Activated CD4-positive, alpha-beta T cell treated with anti-CD3 and anti-CD28 coated beads for 36 hours (primary cell): ENCODE measurements around the gene NYAP2. TPM values are rescaled to one million over a fixed set of nuclear protein-coding genes. Genes with fewer than 3 reads are reported as not detected.

ENCODE experiments used
- ATAC-seq: fragments of 200-7000 bp; cut with Tn5 transposase; one replicate; pipeline ENCODE4 v1.10.0; 2021; ENCODE audit warnings: mild to moderate bottlenecking, moderate library complexity
- CTCF ChIA-PET: fragments of 350-600 bp; sonication (Branson Sonifier 250); formaldehyde crosslinking; loops from one replicate; lab custom pipeline; 2021; ENCODE audit warnings: antibody characterized with exemption; lab: Charles Lee
- POLR2A ChIA-PET: fragments of 350-600 bp; sonication (Branson Sonifier 250); formaldehyde crosslinking; loops from one replicate; lab custom pipeline; 2021; ENCODE audit warnings: antibody characterized with exemption, inconsistent platforms; lab: Charles Lee
- DNase-seq: peaks from one replicate; pipeline ENCODE4 v3.0.0-alpha.2; 2020
- H3K27ac Mint-ChIP-seq: one replicate; pipeline ENCODE4 v1.8.0; 2021; ENCODE audit warnings: mixed read lengths
- H3K27me3 Mint-ChIP-seq: one replicate; pipeline ENCODE4 v1.8.0; 2021; ENCODE audit warnings: mixed read lengths
- H3K36me3 Mint-ChIP-seq: one replicate; pipeline ENCODE4 v1.8.0; 2021; ENCODE audit warnings: low read depth, mixed read lengths
- H3K4me1 Mint-ChIP-seq: one replicate; pipeline ENCODE4 v1.8.0; 2021; ENCODE audit warnings: mixed read lengths
- H3K4me3 Mint-ChIP-seq: one replicate; pipeline ENCODE4 v1.8.0; 2021; ENCODE audit warnings: mild to moderate bottlenecking, moderate library complexity, mixed read lengths
- H3K9me3 Mint-ChIP-seq: one replicate; pipeline ENCODE4 v1.8.0; 2021; ENCODE audit warnings: low read depth, mixed read lengths
- intact Hi-C, 2 experiments: fragments of 100-400 bp; cut with DNase I in 1 of 2; cut with micrococcal nuclease in 1 of 2; formaldehyde crosslinking; loops; one replicate each; pipeline versions ENCODE4 v1.14.2 to v1.15.1; 2022 to 2024; cut with DNase I, micrococcal nuclease
- total RNA-seq, 2 experiments: library from RNA; stranded (reverse); gene quantifications; one replicate each; pipeline ENCODE4 v1.2.3, GENCODE V29; 2021

Gene NYAP2
- total RNA-seq, 2 experiments from 2014 or later = not detected

DNA sequence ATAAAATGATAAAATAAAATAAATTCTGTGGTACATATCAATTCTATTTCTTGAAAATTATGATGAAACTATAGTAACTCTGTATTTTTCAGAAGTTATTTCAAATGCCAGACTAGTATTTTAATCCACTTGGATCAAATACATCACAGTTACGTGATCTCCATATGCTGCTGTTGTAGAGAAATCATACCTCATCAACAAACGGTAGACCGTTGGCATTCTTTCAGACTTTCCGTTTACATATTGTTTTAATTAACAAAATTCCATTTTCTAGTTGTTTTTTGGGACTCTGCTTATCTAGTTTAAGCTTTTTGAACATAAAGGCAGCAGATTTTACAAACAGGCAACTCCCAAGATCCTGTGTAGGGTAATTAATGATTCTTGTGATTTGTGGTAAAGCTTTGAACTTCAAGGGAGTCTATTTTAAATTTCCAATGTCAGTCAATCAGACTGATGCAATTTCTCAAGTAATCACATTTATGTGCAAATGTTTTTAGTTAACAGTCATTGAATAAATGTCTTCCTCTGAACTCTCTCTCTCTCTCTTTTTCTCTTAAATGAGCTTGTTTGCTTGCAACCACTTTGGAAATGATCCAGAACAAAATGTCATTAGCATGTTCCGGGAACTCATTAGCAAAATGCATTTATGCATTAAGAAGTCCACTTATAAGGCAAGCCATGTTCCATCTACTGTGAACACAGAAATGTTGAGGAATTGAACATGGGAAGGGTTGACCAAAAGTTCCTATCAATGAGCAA, 31.8 kb downstream of the NYAP2 start:
- H3K27ac Mint-ChIP-seq = no peak overlapping the region
- no peaks in the 10 kb centered on the region for H3K36me3 Mint-ChIP-seq
- H3K27me3 Mint-ChIP-seq = peaks cover 7% of the 10 kb centered on the region
- DNase-seq (no peak), ATAC-seq (no peak)
- H3K4me1 Mint-ChIP-seq = no peaks in the 10 kb centered on the region
- CTCF ChIA-PET = interaction anchor here (1.3 to 1.4 kb wide), 2 partner anchors 27 to 28 kb away, joined by 3 read pairs; no protein-coding TSS in a partner anchor
- intact Hi-C loops = no loop called here
- H3K4me3 Mint-ChIP-seq = no peak overlapping the region
- POLR2A ChIA-PET = no interaction called here
- no peaks in the 10 kb centered on the region for H3K9me3 Mint-ChIP-seq

DNA sequence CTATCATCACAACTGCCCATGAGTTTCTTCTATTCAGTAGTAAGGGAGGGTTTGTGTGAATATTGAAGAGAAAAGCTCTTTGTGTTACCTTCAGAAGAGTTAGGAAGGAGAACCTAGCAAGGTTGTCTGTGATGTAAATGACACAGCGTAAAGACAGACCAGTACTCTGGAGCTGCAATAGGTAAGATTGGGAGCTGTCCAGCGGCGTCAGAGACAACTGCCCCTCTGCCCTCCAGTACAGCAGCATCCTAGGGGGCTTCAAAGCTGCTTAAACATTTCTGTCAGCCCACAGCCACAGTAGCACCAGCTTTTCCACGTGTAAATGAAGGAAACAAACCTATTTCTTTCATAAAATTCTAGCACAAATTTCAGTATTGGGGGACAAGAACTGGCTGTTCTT, 34.5 kb downstream of the NYAP2 start:
- no peak overlapping the region for H3K27ac Mint-ChIP-seq
- no peaks in the 10 kb centered on the region for H3K4me1 Mint-ChIP-seq
- no peaks in the 10 kb centered on the region for H3K9me3 Mint-ChIP-seq
- peaks cover 4% of the 10 kb centered on the region for H3K27me3 Mint-ChIP-seq
- CTCF ChIA-PET = interaction anchor here (1.1 kb wide), 1 partner anchor 53 kb away, joined by 3 read pairs; no protein-coding TSS in a partner anchor
- intact Hi-C loops = no loop called here
- H3K4me3 Mint-ChIP-seq = no peak overlapping the region
- POLR2A ChIA-PET = interaction anchor here (0.5 kb wide), 1 partner anchor 164 kb away, joined by 3 read pairs; no protein-coding TSS in a partner anchor
- H3K36me3 Mint-ChIP-seq = no peaks in the 10 kb centered on the region
- ATAC-seq (no peak), DNase-seq (no peak)

DNA sequence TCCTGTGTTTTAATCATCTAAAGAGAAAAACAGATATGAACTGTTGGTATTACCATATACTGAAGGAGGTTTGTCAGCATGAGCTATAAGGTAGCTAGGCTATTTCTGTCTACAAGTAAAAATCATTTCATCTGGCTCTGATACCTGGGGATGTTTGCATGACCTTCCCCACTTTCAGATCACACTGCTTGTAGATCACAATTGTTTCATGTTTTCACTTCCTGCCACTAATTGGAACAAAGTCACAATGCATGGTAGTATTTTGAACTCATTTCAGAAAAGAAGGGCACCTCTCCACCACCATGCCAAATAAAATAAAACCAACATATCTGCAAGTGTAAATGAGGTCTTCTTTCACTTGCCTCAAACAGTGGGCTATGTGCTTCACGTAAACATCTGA, 37.8 kb downstream of the NYAP2 start:
- intact Hi-C loops = no loop called here
- ATAC-seq (no peak), DNase-seq (no peak)
- no peak overlapping the region for H3K27ac Mint-ChIP-seq
- H3K36me3 Mint-ChIP-seq = no peaks in the 10 kb centered on the region
- POLR2A ChIA-PET = no interaction called here
- H3K9me3 Mint-ChIP-seq = no peaks in the 10 kb centered on the region
- H3K4me1 Mint-ChIP-seq = no peaks in the 10 kb centered on the region
- H3K4me3 Mint-ChIP-seq = no peak overlapping the region
- H3K27me3 Mint-ChIP-seq = peaks cover 18% of the 10 kb centered on the region
- CTCF ChIA-PET = interaction anchor here (0.7 kb wide), 1 partner anchor 8 kb away, joined by 3 read pairs; no protein-coding TSS in a partner anchor

DNA sequence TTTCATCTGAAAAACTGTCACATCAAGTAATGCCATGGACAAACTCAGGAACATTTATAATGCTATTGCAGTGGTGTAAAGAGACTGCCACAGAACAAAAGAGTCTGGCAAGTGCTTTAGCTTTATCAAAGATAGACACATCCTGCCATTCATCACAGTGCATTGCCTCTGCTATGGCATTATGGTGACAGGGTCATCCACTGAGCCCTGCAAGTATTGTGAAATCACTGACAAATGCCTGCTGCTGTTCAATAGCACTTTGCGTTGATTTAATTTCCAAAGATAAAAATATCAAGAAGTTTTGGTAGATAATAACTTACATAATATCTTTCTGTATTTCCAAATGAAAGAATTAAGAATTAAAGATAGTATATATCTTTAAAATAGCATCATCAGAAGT, 38.7 kb downstream of the NYAP2 start:
- intact Hi-C loops = no loop called here
- Mint-ChIP-seq H3K27ac (no peak overlapping the region), H3K36me3 (no peaks in the 10 kb centered on the region), H3K9me3 (no peaks in the 10 kb centered on the region), H3K27me3 (peaks cover 20% of the 10 kb centered on the region), H3K4me1 (no peaks in the 10 kb centered on the region), H3K4me3 (no peak overlapping the region)
- ATAC-seq (no peak), DNase-seq (no peak)
- CTCF ChIA-PET = no interaction called here
- POLR2A ChIA-PET = no interaction called here

DNA sequence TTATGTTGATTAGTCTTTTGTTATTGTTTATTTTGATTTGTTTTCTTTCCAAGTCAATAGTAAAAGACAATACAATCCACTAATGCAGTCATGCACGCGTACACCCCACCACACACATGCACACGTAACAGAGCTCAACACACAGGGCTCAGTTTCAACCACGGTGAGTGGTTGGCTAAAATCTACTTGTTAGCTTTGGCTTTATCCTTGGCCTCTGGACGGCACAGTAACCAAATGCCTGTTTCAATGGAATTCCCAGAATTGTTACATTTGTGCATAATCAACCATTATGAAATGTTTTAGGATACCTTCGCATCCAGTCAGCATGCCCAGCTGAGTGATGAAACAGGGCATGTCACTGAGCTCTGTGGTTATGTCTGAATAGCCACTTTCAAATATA, 53.2 kb downstream of the NYAP2 start:
- ATAC-seq = no peak
- H3K4me1 Mint-ChIP-seq = no peaks in the 10 kb centered on the region
- H3K4me3 Mint-ChIP-seq = no peak overlapping the region
- no peak overlapping the region for H3K27ac Mint-ChIP-seq
- no peaks in the 10 kb centered on the region for H3K36me3 Mint-ChIP-seq
- no peak for DNase-seq
- intact Hi-C loops = no loop called here
- POLR2A ChIA-PET = no interaction called here
- CTCF ChIA-PET = interaction anchor here (0.7 to 1.0 kb wide), 2 partner anchors 50 to 168 kb away, joined by 3 read pairs; no protein-coding TSS in a partner anchor
- H3K9me3 Mint-ChIP-seq = no peaks in the 10 kb centered on the region
- H3K27me3 Mint-ChIP-seq = peaks cover 4% of the 10 kb centered on the region

DNA sequence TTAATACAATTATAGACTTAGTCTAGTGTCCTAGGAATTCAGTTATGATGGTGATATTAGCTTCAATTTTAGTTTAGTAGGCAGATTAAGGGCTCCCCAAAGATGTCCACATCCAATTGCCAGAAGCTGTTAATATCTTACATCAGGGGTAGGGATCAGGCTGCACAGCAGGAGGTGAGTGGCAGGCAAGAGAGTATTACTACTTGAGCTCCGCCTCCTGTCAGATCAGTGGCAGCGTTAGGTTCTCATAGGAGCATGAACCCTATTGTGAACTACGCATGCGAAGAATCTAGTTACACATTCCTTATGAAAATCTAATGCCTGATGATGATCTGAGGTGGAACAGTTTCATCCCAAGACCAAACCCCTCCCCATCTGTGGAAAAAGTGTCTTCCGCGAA, 54.9 kb downstream of the NYAP2 start:
- ATAC-seq (no peak), DNase-seq (no peak)
- Mint-ChIP-seq H3K27ac (no peak overlapping the region), H3K4me1 (no peaks in the 10 kb centered on the region), H3K27me3 (peaks cover 11% of the 10 kb centered on the region), H3K36me3 (no peaks in the 10 kb centered on the region), H3K9me3 (no peaks in the 10 kb centered on the region), H3K4me3 (no peak overlapping the region)
- POLR2A ChIA-PET = no interaction called here
- CTCF ChIA-PET = interaction anchor here (0.7 kb wide), 1 partner anchor 96 kb away, joined by 3 read pairs; no protein-coding TSS in a partner anchor
- intact Hi-C loops = no loop called here

DNA sequence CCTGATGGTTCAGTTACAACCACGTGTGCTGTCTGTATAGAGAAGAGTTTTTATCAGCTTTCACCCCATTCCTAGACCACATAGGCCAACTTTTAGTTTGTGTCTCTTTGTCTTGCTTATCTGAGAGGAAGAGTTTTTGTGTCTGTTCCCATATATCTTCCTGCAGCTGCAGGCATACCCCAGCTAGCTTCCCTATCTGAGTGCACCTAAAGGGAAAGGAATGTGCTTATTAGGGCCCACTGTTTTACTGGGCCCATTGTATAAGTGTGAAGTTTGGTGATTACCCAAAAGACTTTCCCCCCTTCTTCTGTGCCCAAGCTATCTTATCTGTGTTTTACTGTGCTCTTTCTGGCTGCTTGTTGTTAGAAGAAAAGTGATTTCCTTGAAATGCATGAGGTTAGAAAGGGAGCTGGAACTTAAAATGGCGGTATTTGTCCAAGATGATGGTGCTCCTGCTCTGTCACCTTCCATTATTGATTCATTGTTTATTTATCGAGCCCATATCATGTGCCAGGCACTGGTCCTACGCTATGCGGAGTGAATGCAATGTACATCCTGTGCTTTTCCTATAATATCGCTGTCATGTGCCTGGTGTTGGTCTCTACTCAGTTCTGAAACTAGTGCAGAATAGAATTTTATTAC, 57.2 kb downstream of the NYAP2 start:
- no peak for ATAC-seq
- Mint-ChIP-seq H3K36me3 (no peaks in the 10 kb centered on the region), H3K4me3 (no peak overlapping the region), H3K9me3 (no peaks in the 10 kb centered on the region), H3K27ac (no peak overlapping the region), H3K4me1 (no peaks in the 10 kb centered on the region), H3K27me3 (peaks cover 8% of the 10 kb centered on the region)
- POLR2A ChIA-PET = no interaction called here
- CTCF ChIA-PET = no interaction called here
- DNase-seq = no peak
- intact Hi-C loops = no loop called here

DNA sequence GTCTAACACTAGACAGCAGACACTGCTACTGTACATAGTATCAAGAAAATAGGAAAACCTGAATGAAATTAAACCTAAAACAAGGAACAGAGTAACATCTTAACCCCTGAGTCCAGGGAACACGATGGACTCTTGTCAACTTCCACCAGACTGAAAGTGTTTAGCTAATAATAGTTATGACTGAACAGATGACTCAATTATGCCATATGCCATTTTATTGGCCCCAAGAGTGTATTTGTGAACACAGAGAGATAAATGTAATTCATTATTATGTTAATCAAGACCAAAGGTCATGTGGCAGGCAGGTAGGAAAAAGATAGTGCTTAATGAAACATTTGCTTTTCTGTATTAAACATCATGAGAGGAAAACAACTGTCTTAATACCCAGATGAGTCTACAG, 58.0 kb downstream of the NYAP2 start:
- ATAC-seq (no peak), DNase-seq (no peak)
- CTCF ChIA-PET = no interaction called here
- Mint-ChIP-seq H3K4me1 (no peaks in the 10 kb centered on the region), H3K36me3 (no peaks in the 10 kb centered on the region), H3K4me3 (no peak overlapping the region), H3K9me3 (no peaks in the 10 kb centered on the region), H3K27ac (no peak overlapping the region), H3K27me3 (peaks cover 7% of the 10 kb centered on the region)
- intact Hi-C loops = no loop called here
- POLR2A ChIA-PET = no interaction called here

DNA sequence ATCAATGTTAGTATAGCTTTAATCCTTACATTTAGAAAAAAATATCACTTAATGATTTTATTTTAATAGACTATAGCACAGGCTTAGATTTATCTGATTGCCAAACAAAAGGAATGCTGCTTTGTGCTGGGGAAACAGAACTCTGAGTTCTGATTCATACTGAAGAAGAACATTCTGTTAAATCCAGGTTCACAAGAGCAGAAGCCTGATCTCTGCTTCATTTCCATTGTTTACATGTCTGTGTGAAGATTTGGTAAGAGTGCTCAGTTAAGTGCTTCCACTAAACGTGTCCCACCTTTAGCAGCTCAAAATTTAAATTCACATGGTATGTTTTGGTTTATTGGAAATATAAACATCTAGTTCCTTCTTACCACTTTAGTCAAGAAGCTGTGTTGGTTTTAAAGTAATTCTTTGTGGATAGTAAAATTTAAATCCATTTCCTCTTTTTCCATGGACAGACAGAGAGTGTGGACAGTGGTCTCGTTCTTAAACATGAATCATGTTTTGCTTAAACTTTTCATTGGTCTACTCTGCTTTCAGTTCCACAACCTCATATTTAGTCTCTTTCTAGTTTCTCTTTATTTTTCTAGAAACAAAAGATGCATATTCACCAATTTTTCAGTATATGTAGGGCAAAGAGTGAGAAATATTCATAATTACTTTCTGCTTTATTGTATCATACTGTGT, 59.1 kb downstream of the NYAP2 start:
- Mint-ChIP-seq H3K9me3 (no peaks in the 10 kb centered on the region), H3K4me3 (no peak overlapping the region), H3K27me3 (peaks cover 7% of the 10 kb centered on the region), H3K4me1 (peaks cover under 1% of the 10 kb centered on the region), H3K36me3 (no peaks in the 10 kb centered on the region), H3K27ac (no peak overlapping the region)
- POLR2A ChIA-PET = no interaction called here
- ATAC-seq (no peak), DNase-seq (no peak)
- intact Hi-C loops = no loop called here
- CTCF ChIA-PET = interaction anchor here (0.9 kb wide), 2 partner anchors 11 to 26 kb away, joined by 3 read pairs; no protein-coding TSS in a partner anchor

DNA sequence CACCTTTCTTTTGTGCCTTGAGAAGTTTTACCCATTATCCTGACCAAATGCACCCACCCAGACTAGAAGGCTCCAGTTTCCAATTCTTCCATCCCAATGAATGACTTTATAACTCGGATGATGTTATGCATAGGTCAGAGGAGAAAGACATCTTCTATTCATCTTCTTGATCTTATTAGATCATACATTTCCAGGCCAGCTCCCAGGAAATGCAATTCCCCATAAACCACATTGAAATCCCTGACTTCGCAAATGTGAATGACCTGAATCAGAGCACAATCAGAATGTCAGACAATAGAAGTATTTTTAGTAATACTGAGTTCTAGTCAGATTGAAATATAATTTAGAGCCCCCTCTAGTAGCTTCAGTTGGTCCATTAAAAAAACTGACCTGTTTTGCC, 62.9 kb downstream of the NYAP2 start:
- H3K27me3 Mint-ChIP-seq = peaks cover 7% of the 10 kb centered on the region
- no peak for DNase-seq
- no peak overlapping the region for H3K4me3 Mint-ChIP-seq
- H3K4me1 Mint-ChIP-seq = peaks cover 24% of the 10 kb centered on the region
- ATAC-seq = no peak
- intact Hi-C loops = no loop called here
- POLR2A ChIA-PET = no interaction called here
- H3K27ac Mint-ChIP-seq = no peak overlapping the region
- no peaks in the 10 kb centered on the region for H3K9me3 Mint-ChIP-seq
- CTCF ChIA-PET = no interaction called here
- no peaks in the 10 kb centered on the region for H3K36me3 Mint-ChIP-seq

DNA sequence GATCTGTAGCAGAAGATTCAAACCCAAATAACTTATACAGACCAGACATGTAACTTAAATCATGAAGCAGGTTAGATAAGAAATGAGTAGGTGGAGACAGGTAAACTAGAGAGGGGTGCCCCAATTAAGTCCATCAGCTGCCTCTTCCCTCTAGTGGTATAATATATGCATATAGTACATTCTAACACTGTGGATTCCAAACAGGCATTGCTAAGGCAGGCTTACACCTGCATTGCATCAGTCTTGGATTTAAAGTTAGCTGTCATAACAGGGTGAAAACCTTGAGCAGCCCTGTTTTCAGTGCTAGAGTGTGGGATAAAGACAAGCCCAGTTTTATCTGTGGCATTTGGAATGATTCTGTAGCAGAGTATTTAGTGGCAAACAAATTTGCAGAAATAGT, 63.4 kb downstream of the NYAP2 start:
- H3K4me1 Mint-ChIP-seq = peaks cover 24% of the 10 kb centered on the region
- POLR2A ChIA-PET = no interaction called here
- H3K9me3 Mint-ChIP-seq = no peaks in the 10 kb centered on the region
- DNase-seq (no peak), ATAC-seq (no peak)
- H3K27ac Mint-ChIP-seq = no peak overlapping the region
- intact Hi-C loops = no loop called here
- peaks cover 7% of the 10 kb centered on the region for H3K27me3 Mint-ChIP-seq
- H3K4me3 Mint-ChIP-seq = no peak overlapping the region
- CTCF ChIA-PET = no interaction called here
- no peaks in the 10 kb centered on the region for H3K36me3 Mint-ChIP-seq
